Mammary epithelial cell (primary cell): Measurements from ENCODE around the gene LUZP2.

Experiments
- EZH2 ChIP-seq: IDR thresholded peaks from 2 replicates; pipeline ENCODE4 v1.6.1; 2012; ENCODE audit warnings: low read length, inconsistent platforms, borderline replicate concordance
- TF ChIP-seq, protein P1 (sequence below), 2 donors: IDR thresholded peaks in 1 of 2; conservative IDR thresholded peaks in 1 of 2; 2 replicates each; pipeline ENCODE4 v1.5.1; 2011 to 2012; ENCODE audit warnings: inconsistent platforms in 2 of 2, low read length in 2 of 2, mild to moderate bottlenecking in 2 of 2, control low read depth in 1 of 2, low read depth in 1 of 2; ENCODE audit not compliant: insufficient read depth in 1 of 2; ENCODE audit errors: extremely low read depth in 1 of 2

DNA sequence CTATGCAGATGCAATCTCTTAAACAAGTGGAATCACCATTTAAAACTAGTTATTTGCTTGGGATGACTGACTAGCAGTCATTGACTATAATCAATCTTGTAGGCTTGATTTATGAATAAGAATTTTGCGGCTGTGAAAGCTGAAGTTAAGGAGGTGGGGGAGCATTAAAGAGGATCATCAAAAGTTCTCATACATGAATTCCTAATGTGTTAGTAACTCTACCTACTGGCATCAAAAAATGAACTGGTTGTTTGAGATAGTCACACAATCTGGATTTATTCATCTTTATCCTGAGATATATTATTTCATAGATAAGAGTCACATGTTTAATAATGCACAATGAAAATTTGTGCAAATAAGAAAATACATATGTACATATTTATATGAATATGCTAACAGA is 393.6 kb downstream of the LUZP2 start:
- TF ChIP-seq, protein P1, sequence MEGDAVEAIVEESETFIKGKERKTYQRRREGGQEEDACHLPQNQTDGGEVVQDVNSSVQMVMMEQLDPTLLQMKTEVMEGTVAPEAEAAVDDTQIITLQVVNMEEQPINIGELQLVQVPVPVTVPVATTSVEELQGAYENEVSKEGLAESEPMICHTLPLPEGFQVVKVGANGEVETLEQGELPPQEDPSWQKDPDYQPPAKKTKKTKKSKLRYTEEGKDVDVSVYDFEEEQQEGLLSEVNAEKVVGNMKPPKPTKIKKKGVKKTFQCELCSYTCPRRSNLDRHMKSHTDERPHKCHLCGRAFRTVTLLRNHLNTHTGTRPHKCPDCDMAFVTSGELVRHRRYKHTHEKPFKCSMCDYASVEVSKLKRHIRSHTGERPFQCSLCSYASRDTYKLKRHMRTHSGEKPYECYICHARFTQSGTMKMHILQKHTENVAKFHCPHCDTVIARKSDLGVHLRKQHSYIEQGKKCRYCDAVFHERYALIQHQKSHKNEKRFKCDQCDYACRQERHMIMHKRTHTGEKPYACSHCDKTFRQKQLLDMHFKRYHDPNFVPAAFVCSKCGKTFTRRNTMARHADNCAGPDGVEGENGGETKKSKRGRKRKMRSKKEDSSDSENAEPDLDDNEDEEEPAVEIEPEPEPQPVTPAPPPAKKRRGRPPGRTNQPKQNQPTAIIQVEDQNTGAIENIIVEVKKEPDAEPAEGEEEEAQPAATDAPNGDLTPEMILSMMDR (conservative IDR thresholded peaks at IDR 0.05 in 1 of 2, IDR thresholded peaks at IDR 0.05 in 1 of 2; ENCODE audit: extremely low read depth in 1 of 2, insufficient read depth in 1 of 2, low read depth in 1 of 2, low read length in 2 of 2), result no peak
- TF ChIP-seq EZH2, result no peak
